KG1 (cell line): ENCODE data around the gene RCSD1.
A peak's percentile ranks its signal among the peaks of the same experiment; 100 is the strongest.
"Not testable (repeated sequence)": the region's sequence is repeated elsewhere in the genome, so short reads cannot be mapped to it uniquely, and the experiment has no call there.

ENCODE experiments used
- DNase-seq: peaks from one replicate; lab custom pipeline; 2025; lab: John Stamatoyannopoulos, UW

Gene RCSD1

DNA sequence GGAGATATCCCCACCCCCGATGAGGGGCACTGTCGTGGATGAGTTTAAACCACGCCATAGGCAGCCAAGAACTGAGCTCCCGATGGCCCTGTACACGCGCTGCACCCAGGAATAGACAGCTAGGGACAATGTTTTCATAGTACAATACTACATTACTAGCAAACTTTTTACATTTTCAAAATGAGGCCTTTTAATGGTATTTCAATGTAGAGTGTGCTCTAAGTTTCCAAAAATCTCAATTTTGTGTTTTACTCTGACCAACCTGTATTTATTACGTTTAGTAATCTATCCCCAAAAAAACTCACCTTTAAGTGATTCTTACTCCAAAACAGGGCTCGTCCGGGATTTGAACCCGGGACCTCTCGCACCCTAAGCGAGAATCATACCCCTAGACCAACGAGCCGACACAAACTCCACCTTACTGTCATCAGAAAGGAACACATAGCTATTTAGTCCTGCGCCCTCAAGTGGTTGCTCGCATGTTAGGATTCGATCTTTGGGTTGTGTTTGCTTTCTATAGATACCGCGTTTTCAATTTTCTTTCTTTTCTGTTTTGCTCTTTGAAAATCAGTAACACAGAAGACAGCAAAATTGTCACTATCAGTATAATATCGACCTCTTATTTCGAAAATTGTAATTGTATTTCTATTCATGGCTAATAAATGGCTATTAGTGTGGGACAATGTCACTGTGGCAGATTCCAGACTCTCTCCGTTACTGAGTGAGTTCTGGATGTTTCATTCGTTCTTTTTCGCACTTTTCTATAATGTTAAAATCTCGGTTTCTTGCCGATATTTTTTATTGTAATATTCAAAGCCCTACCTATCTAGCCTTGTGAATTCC is 85.3 kb downstream of the RCSD1 start:
- peak; percentile 84 for DNase-seq

DNA sequence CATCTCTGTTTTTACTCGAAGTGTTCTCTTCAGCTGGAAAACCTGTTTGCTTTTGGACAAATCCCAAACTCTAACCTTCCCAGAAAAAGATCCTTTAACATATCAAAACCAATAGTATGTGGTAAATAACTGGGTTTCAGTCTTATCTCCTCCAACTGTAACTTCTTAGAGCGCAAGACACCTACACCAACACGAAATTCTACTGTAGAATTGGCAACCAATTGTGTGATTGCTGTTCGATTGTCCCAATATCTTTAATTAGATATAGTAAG is 85.9 kb downstream of the RCSD1 start:
- no peak for DNase-seq

DNA sequence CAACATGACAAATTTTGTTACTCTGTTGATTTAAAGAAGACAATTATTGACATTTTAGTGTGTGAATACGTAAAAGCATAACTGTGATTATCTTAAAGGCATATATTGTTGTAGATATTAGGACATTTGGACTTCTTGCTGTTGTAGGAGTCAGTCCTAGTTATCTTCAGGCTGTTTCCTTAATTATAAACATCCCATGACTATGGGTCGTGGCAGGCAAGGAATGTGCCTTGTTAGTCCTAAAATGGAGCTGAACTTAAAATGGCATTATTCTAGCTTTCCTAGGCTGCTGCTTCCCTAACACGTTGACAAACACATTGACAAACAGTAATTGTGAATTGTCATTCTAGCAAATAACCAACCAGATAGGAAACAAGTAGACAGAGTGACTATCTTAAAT is 87.3 kb downstream of the RCSD1 start:
- no peak for DNase-seq

DNA sequence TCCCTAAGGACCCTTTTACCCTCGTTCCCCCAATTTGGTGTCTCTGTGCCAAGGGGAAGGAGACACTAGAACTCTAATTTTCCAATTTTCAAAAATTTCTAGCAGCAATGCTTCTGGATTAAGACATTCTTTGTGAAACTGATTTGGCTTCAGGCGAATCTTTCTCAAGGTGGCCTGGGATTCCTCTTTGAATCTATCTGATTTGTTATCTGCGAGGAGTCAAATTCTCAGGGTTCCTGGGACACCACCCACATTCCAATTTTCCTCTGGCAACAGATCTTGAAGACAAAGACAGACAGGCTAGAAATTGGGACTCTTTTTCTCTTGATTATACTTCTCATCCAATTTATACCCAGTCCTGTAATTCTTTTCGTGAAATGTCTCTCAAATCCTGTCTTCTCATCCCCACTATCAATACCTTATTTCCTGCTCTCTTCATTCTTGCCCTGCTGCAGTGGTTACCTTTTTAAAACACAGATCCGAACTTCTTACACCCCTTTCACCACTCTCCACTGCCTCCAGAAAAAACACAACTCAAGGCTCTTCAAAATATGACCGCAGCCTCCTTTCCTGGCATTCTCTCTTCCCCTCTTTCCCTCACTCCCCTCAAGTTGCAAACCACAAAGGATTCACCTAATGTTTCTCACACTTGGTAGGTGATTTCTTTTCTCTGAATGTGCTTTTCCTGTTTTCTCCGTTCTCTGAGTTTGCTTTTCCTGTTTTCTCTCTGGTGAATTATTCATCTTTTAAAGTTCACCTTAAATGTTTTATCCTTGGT is 89.1 kb downstream of the RCSD1 start:
- no peak for DNase-seq

DNA sequence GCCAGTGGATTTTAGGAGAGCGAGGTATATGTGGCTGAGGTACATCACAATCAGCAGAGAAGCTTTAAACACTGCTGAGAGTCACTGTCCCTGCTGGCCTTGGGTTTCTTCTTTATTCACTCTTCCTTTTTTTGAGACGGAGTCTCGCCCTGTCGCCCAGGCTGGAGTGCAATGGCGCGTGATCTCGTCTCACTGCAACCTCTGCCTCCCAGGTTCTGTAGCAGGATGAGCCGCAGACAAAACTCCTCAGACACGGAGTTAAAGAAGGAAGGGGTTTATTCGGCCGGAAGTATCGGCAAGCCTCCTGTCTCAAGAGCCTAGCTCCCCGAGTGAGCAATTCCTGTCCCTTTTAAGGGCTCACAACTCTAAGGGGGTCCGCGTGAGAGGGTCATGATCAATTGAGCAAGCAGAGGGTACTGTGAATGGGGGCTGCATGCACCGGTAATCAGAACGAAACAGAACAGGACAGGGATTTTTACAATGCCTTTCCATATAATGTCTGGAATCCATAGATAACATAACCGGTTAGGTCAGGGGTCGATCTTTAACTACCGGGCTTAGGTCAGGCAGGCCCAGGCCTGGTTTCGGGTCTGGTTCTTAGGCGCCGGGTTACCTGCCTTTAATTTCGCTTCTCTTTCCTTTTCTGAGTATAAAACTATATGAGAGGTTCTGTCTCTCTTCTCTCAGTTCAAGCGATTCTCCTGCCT is 89.8 kb downstream of the RCSD1 start:
- DNase-seq: not testable (repeated sequence)

DNA sequence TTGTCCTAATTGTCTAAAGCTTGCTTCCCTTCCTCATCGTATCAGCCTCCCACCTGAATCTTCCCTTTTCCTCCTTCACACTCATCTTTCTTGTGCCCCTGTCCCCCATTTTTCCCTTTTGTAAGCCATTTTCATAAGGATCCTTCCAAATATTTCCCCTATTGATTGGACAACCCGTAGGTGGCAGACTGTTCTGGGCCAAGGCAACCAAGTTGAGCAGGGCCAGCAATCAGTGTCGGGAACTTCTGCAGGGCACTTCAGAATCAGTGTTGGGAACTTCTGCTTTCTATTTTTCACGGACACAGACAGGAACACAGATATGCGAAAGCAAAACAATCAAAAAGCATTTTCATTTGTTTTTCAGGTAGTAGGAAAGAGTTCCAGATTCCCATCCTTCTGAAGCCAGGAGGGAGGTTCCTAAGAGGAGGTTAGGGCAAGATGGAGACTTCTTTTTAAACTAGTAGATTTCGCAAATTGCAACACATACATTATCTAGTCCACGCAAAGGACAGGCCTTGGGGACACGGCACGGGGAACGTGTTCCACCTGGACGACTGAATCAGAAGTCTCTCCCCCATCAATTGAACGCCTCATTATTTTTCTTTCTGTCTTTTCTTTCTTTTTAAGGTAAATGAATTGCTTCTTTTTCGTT is 91.1 kb downstream of the RCSD1 start:
- DNase-seq: no peak

DNA sequence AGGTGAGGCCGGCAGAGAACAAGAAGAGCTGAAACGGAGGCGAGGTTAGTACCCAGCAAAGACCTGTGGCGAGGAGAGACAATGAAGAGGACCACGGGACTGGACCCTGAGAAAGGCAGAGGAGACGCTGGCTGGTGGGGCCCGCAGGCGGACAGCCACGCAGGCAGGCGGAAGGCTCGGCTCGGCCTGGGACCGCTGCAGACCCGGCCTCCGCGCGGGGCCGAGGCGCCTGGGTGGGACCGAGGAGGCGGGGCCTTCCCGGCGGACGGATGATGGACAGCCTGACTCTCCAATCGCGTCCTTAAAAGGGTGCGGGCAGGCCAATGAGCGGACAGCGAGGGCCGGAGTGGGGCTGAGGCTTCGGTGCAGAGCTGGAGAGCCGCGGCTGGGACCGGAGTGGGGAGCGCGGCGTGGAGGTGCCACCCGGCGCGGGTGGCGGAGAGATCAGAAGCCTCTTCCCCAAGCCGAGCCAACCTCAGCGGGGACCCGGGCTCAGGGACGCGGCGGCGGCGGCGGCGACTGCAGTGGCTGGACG is 91.7 kb downstream of the RCSD1 start, which contains the start of gene MPZL1:
Gene MPZL1 (plus strand): TSS at position 366 of the 535 bp plus-strand sequence. CDS start 170 bp downstream, outside the sequence.
- peak; percentile 70 for DNase-seq

DNA sequence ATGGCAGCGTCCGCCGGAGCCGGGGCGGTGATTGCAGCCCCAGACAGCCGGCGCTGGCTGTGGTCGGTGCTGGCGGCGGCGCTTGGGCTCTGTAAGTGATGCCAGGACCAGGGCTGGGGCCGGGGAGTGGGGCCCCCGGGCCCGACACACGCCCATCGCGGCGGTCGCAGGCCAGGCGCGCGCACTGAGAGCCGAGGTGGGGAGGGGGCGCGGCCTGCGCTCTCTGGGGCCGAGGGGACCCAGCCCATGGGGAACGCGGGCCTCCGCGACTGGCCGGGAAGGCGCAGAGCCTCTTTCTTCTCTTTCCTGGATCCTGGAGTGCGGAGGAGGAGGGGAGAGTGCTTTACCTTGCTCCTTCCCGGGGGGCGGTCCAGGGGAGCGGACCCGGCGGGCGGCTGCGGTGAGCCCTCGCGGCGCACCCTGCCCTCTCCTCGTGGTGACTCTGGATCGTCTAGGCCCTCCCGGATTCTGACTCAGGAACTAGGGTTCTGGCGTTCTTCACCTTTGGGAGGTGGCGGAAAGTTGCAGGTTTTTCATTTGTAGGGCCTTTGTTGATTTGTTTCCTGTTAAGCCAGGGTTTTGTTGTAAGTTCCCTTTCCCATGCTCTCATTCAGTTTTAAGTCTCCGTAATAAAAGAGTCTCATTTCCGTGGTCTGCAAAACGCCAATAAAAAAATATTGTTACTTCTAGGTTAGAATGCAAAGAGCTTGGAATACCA is 92.3 kb downstream of the RCSD1 start:
- DNase-seq: no peak

DNA sequence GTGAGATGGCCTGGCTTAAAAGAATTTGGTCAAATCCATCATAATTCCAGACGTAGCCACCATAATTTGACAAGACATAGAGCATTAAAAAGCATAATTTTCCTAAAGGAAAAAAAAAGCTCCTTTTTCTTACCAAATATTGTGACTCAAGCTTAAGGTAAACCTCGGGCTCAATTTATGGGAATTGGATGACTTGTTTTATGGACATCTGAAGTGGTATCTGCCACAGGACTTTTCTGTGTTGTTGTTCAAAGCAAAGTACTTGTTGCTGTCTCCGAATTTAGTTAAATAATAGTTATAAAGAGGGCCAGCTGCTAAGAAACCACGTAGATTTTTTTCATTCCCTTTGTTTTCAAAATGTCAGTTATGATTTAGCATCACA is 92.8 kb downstream of the RCSD1 start:
- DNase-seq: no peak

DNA sequence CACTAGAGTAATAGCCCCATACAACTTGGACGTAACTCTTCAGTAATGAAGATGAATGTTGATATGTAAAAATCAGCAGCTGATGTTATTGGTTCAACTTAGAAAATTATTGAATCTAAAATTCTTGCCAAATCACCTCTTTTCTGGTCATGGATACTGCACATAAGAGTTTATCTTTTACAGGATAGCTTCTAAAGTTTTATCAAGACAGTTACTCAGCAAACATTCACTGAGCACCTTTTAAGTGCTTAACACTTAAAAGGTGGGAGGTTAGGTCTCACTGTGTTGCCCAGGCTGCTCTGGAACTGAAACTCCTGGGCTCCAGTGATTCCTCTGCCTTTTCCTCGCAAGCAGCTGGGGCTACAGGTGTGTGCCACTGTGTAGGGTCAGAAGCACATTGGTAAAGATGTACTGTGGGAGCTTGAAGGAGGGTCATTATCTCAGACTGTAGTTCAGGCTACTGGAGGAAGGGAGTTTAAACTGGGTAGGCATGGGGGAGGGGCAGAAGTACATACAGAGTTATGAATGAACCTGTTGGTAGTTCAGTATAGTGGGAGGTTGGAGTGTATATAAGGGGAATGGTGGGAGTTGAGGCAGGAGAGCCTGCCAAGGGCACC is 93.8 kb downstream of the RCSD1 start:
- no peak for DNase-seq

DNA sequence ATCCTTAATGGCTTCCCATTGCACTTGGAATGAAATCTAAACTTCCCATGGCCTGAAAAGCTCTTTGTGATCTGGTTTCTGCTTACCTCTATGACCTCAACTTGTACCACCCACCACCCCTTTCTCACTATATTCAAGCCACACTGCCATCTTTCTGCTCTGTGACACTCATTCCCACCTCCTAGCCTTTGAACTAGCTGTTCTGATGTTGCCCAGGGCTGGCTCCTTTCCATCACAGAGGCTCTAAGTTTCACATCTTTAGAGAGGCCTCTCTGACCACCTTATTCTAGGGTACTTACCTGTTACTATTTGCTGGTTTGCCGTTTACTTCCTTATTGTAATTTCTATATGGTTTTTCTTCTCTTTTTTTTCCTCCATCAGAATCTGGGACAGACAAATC is 96.0 kb downstream of the RCSD1 start:
- DNase-seq: no peak

DNA sequence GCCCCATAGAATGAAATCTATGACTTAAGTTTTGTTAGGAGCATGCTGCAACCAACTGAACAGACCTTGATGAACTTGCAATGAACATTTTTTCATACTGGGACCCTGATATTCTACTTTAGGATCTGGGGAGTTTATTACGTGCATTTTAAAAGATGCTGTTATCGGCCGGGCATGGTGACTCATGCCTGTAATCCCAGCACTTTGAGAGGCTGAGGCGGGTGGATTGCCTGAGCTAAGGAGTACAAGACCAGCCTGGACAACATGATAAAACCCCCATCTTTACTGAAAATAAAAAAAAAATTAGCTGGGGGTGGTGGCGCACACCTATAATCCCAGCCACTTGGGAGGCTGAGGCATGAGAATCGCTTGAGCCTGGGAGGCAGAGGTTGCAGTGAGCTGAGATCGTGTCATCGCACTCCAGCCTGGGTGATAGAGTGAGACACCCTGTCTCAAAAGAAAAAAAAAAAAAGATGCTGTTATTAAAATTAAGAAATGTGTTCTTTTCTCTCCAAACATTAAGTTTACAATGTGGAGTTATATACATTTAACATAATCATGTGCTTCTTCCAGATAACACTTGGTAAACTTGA is 98.9 kb downstream of the RCSD1 start:
- no peak for DNase-seq

DNA sequence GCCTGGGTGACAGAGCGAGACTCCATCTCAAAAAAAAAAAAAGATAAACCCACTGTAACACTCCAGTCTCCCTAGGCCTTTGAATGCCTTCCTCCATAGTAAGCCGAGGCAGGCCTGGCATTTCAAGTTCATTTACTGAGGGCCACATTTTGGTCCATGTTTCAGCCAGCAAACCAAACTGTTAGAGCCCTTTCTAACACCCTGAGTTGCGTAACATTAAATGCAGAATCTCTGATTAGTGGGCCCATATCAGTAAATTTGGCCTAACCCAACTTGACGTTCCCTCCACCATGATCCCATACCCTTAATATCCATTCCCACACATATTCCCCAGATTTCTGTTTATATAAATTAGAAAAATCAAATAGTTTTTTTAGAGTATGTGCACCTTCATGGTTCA is 104.2 kb downstream of the RCSD1 start:
- DNase-seq: no peak

DNA sequence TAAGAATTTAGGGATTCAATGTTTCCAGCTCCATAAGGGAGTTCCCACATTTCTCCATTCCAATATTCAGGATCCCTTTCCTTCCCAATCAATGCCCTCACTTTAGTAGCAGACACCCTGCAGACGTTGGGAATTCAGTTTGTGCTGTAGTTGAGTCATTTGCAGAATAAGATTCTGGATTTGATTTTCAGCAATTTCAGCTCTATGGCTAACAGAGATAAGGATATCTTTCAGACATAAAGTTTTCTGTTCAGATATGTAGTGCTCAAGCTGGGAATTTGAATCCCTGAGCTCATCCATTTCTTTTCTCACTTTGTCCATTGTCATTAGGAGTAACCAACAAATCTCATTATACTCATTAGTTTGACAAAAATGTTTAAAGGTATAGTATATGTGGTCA is 104.8 kb downstream of the RCSD1 start:
- no peak for DNase-seq

DNA sequence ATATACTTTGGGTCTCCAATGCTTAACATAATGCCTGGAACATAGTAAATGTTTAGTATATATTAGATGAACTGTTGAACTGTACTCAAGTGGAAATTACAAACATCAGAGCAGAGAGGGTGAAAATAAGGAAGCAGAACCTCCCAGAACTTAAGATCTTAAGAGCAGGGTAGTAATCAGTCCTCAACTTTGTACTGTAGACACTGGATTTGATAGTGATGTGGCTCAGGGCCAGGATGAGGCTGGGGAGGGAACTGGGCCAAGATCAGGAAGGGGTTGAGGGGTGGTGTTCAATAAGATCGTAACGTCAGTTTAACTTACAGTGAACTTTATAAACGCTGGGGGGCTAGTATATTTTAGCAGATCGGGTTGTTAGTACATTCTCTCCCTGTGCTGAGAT is 107.1 kb downstream of the RCSD1 start:
- no peak for DNase-seq

DNA sequence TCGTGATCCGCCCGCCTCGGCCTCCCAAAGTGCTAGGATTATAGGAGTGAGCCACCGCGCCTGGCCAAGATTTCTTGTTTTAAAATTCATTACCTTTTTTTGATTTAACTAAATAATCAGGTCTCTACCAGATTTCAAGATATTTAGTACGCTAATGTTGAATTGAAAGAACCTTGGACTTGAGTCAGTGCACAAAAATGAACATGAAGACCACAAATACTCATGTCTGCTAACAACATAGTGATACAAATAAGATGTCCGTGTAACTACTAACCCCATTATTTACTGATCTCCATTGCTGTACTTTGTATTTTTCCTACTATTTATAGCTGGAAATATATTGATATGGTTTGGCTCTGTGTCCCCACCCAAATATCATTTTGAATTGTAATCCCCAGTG is 108.1 kb downstream of the RCSD1 start:
- DNase-seq: no peak

DNA sequence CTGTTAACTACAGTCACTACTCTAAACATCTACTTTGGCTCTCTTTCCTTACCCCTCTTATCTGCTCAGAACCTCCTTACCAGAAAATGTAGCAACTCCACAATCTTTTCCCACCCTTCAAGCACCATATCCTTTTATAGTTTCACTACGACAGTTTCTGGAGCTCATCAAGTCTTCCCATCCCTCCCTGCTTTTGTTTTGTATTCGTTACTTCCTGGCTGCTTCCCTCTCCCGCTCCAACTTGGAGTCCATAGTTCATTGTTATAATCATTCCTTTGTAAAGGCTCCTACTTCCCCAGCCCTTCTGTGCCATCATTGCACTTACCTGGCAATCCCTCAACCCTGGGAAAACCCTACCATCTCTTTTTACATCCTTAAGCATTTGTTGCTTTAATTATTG is 109.7 kb downstream of the RCSD1 start:
- DNase-seq: no peak

DNA sequence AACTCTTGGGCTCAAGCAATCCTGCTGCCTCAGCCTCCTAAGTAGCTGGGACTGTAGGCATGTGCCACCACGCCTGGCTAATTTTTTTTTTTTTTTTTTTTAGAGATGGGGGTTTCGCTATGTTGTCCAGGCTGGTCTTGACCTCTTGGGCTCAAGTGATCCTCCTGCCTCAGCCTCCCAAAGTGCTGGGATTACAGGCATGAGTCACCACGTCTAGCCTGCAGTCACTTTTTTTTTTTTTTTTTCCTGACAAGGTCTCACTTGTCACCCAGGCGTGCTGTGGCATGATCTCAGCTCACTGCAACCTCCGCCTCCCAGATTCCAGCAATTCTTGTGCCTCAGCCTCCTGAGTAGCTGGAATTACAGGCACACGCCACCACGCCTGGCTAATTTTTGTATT is 111.1 kb downstream of the RCSD1 start:
- DNase-seq: not testable (repeated sequence)

DNA sequence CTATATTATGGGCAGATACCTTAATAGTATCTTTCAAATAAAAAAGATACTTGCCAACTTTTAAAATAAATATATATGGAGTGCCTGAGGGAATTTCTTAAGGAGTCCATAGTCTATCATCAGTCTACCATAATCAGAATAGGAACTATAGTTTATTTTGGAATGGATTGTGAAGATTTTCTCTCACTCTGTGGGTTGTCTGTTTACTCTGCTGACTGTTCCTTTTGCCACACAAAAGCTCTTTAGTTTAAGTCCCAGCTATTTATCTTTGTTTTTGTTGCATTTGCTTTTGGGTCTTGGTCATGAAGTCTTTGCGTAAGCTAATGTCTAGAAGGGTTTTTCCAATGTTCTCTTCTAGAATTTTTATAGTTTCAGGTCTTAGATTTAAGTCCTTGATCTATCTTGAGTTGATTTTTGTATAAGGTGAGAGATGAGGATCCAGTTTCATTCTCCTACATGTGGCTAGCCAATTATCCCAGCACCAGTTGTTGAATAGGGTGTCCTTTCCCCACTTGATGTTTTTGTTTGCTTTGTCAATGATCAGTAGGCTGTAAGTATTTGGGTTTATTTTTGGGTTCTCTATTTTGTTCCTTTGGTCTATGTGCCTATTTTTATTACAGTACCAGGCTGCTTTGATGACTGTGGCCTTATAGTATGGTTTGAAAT is 112.5 kb downstream of the RCSD1 start:
- not testable (repeated sequence) for DNase-seq

DNA sequence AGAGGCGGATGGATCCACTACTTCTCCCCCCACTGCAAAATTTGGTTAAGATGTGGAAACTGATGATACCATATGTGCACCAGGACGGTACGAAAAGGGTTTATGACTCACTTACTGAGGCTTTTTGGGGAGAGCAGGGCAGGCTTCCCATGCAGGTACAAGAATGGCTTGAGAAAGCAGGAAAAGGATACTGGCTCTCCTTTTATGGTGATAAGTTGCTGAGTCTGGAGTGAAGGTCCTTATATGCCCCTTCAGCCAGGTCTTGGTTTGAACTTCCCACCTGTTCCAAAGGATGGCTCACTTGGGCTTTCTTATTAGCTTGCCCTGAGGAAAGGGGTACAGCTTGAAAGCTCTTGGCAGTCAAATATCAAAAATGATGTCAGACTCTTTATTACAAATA is 114.9 kb downstream of the RCSD1 start:
- DNase-seq: no peak
